ENCODE results near the gene MAMLD1.

DNA sequence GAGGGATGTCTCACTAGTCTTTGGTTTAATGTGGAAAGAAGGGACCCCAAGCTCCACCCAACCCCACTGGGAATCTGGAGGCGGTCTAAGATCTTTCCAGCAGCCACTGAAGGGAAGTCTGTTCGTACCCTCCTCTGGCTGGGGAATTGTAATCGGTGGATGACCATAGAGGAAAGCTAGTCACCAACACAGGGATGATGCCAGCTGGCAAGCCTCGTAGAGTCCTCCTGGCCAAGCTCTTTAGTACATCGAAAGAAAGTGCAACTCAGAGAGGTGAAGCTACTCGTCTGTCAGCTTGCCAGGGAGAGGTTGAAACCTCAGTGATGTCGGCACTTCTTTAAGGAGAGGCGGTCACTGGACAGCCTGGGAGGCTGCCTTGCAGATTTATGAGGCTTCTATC, 58.7 kb downstream of the MAMLD1 start:
- TF ChIP-seq SOX6 (IDR thresholded peaks at IDR 0.05) = no peak
- TF ChIP-seq, protein P1, sequence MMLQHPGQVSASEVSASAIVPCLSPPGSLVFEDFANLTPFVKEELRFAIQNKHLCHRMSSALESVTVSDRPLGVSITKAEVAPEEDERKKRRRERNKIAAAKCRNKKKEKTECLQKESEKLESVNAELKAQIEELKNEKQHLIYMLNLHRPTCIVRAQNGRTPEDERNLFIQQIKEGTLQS (IDR thresholded peaks at IDR 0.05) = no peak
- TF ChIP-seq, protein P1 (CRISPR knock-in tag; conservative IDR thresholded peaks at IDR 0.05) = no peak
- no peak for TF ChIP-seq EP300 (IDR thresholded peaks at IDR 0.05; ENCODE audit: low read length)
- no peak for TF ChIP-seq MTA2 (IDR thresholded peaks at IDR 0.05; ENCODE audit: low read depth)
- TF ChIP-seq, protein P2, sequence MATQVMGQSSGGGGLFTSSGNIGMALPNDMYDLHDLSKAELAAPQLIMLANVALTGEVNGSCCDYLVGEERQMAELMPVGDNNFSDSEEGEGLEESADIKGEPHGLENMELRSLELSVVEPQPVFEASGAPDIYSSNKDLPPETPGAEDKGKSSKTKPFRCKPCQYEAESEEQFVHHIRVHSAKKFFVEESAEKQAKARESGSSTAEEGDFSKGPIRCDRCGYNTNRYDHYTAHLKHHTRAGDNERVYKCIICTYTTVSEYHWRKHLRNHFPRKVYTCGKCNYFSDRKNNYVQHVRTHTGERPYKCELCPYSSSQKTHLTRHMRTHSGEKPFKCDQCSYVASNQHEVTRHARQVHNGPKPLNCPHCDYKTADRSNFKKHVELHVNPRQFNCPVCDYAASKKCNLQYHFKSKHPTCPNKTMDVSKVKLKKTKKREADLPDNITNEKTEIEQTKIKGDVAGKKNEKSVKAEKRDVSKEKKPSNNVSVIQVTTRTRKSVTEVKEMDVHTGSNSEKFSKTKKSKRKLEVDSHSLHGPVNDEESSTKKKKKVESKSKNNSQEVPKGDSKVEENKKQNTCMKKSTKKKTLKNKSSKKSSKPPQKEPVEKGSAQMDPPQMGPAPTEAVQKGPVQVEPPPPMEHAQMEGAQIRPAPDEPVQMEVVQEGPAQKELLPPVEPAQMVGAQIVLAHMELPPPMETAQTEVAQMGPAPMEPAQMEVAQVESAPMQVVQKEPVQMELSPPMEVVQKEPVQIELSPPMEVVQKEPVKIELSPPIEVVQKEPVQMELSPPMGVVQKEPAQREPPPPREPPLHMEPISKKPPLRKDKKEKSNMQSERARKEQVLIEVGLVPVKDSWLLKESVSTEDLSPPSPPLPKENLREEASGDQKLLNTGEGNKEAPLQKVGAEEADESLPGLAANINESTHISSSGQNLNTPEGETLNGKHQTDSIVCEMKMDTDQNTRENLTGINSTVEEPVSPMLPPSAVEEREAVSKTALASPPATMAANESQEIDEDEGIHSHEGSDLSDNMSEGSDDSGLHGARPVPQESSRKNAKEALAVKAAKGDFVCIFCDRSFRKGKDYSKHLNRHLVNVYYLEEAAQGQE (IDR thresholded peaks at IDR 0.05; ENCODE audit: borderline replicate concordance) = no peak
- TF ChIP-seq, protein P2 (CRISPR knock-in tag; IDR thresholded peaks at IDR 0.05; ENCODE audit: low read depth) = no peak
- no peak for TF ChIP-seq ATF2 (CRISPR knock-in tag; IDR thresholded peaks at IDR 0.05)
- TF ChIP-seq CTCF (IDR thresholded peaks at IDR 0.05 in 2 of 3, conservative IDR thresholded peaks at IDR 0.05 in 1 of 3; ENCODE audit: insufficient read depth in 2 of 3, low read depth in 1 of 3, low read length in 3 of 3) = no peak
- no peak for TF ChIP-seq HDAC2 (IDR thresholded peaks at IDR 0.05)

Data from K562 (cell line).